Psoas muscle (tissue), 8 donors: Measurements from ENCODE around the gene ASTN1. TPM values are rescaled to one million over a fixed set of nuclear protein-coding genes. Genes with fewer than 3 reads are reported as not detected.

ENCODE experiments used
- ATAC-seq, 4 donors: fragments of 200-7000 bp; cut with Tn5 transposase; one replicate each; pipeline ENCODE4 v1.9.1; 2020; ENCODE audit warnings: moderate library complexity in 3 of 4, mild to moderate bottlenecking in 2 of 4
- DNase-seq, 2 donors: peaks; one replicate each; pipeline ENCODE4 v3.0.0-alpha.2; 2020
- H3K27ac ChIP-seq: fragments of 200-600 bp; one replicate; pipeline ENCODE4 v1.8.0; 2022
- H3K27me3 ChIP-seq, 3 donors: fragments of 200-600 bp in 1 of 3; one replicate each; pipeline versions ENCODE4 v1.6.1 to v1.8.0; 2013 to 2022; ENCODE audit warnings: low read length in 2 of 3, mild to moderate bottlenecking in 2 of 3, moderate library complexity in 1 of 3; ENCODE audit not compliant: insufficient read depth in 3 of 3
- H3K36me3 ChIP-seq, 2 donors: fragments of 200-600 bp in 1 of 2; one replicate each; pipeline versions ENCODE4 v1.6.1 to v1.8.0; 2013 to 2022; ENCODE audit warnings: low read depth in 1 of 2, mild to moderate bottlenecking in 1 of 2, moderate library complexity in 1 of 2; ENCODE audit not compliant: insufficient read depth in 1 of 2
- H3K4me1 ChIP-seq: fragments of 200-600 bp; one replicate; pipeline ENCODE4 v1.8.0; 2022
- H3K4me3 ChIP-seq: fragments of 200-600 bp; one replicate; pipeline ENCODE4 v1.8.0; 2022; ENCODE audit warnings: mild to moderate bottlenecking
- H3K9me3 ChIP-seq: fragments of 200-600 bp; one replicate; pipeline ENCODE4 v1.8.0; 2022
- CTCF ChIP-seq: fragments of 200-600 bp; IDR thresholded peaks from one replicate; pipeline ENCODE4 v1.8.0; 2022; ENCODE audit warnings: antibody characterized with exemption
- WGBS, 3 donors: extraction: QIAGEN DNeasy Blood & Tissue Kit; methylation state at CpG; one replicate each; pipeline versions ENCODE4 v1.1.6 to v1.1.7; 2013; 5-methylcytosine and 5-hydroxymethylcytosine counted together
- intact Hi-C, 2 donors: fragments of 100-400 bp; cut with DNase I; formaldehyde crosslinking; loops; one replicate each; pipeline versions ENCODE4 v1.11.0 to v1.14.2; 2022
- polyA plus RNA-seq, 3 donors: library from polyadenylated mRNA; stranded (reverse); fragments of 200-250 nt; gene quantifications; one replicate each; pipeline ENCODE4 v1.2.3, GENCODE V29; 2013
- total RNA-seq, 4 donors: library from RNA; stranded (reverse); fragmentation: NEBNext Ultra II Directional in 2 of 4; extraction: Animal tissue kit (Norgen Biotek cat#: 25700) in 2 of 4; gene quantifications; one replicate each; pipeline versions ENCODE4 v1.2.1 to v1.2.4, GENCODE V29; 2021 to 2023
- donor health status: healthy with polysubstance abuse.
- donor health status: DM: no; HTN: no; CAD: no; lungs with moderate emphysema.
- donor health status: Bipolar disorder and iron deficiency.
- donor health status: healthy.
- donor health status: DM: yes; HTN: yes; CAD: no.
- donor health status: DM: no; HTN: no; CAD: no.
- donor health status: DM: no; HTN: no; CAD: no.
- donor health status: DM: yes; HTN: yes; CAD: no.

The ASTN1 gene
- total and polyA plus RNA-seq, 7 donors, result 0.03 to 0.51 (median 0.11) TPM; not detected in 1

- intact Hi-C loops, result no loop called here
- Histone ChIP-seq H3K4me1 (no peaks in the 10 kb centered on the region), H3K27me3 (peaks cover 0 to 3% (median 0%) of the 10 kb centered on the region in 3 donors), H3K9me3 (no peaks in the 10 kb centered on the region), H3K27ac (no peak overlapping the region), H3K4me3 (no peak overlapping the region), H3K36me3 (no peaks in the 10 kb centered on the region)
- no peak for DNase-seq
- 26 to 44% (median 39%) methylated on average over 3 of the region's 3 CpGs for WGBS, 3 donors
- no peak for TF ChIP-seq CTCF
- ATAC-seq, result no peak
These were observed 143.5 kb downstream of the ASTN1 start for GRCh38 chr1:177020851-177021589.

DNA sequence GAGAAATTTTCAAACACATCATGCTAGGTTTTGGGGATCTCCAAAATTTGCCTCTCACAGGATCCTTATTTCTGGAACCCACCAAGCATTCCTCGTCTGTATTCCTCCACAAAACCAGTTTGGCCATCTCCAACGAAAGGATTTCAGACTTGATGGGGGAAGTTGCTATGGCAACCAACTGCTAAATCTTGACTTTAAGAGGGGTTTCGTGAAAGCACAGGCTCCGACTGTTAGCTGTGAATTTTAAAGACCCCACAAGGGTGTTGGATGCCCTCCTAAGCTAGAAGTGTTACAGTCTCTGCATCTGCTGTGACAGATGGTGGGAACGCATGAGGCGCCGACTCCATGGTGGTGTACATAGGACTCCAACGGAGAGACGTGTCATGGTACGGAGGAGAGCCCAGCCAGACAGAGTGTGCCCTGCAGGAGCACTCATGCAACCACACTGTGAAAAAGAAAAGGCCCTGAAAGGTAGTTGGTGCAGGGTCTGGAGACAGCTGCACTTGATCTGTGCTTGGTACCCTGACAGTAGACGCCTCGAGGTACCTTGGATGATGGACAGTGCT, 147.1 kb downstream of the ASTN1 start:
- intact Hi-C loops, result no loop called here
- ATAC-seq, result no peak
- WGBS, 3 donors, result 84 to 87% (median 85%) methylated on average over 12 of the region's 12 CpGs
- peaks cover 0 to 3% (median 0%) of the 10 kb centered on the region in 3 donors for H3K27me3 ChIP-seq
- no peak for DNase-seq
- H3K36me3 ChIP-seq, result no peaks in the 10 kb centered on the region
- no peak overlapping the region for H3K27ac ChIP-seq
- H3K4me1 ChIP-seq, result no peaks in the 10 kb centered on the region
- no peak for TF ChIP-seq CTCF
- H3K9me3 ChIP-seq, result no peaks in the 10 kb centered on the region
- no peak overlapping the region for H3K4me3 ChIP-seq

- Histone ChIP-seq H3K36me3 (no peaks in the 10 kb centered on the region), H3K9me3 (no peaks in the 10 kb centered on the region), H3K27me3 (no peaks in the 10 kb centered on the region), H3K27ac (no peak overlapping the region), H3K4me3 (no peak overlapping the region), H3K4me1 (no peaks in the 10 kb centered on the region)
- ATAC-seq (no peak), DNase-seq (no peak)
- WGBS, 3 donors, result 66 to 72% (median 72%) methylated on average over 3 of the region's 3 CpGs
- no peak for TF ChIP-seq CTCF
- intact Hi-C loops, result no loop called here
These were observed 150.2 kb downstream of the ASTN1 start for GRCh38 chr1:177014325-177014724.

- no peaks in the 10 kb centered on the region for H3K4me1 ChIP-seq
- no peaks in the 10 kb centered on the region for H3K36me3 ChIP-seq
- H3K27me3 ChIP-seq, result peaks cover 0 to 2% (median 0%) of the 10 kb centered on the region in 3 donors
- no peak for TF ChIP-seq CTCF
- ATAC-seq (no peak), DNase-seq (no peak)
- no peaks in the 10 kb centered on the region for H3K9me3 ChIP-seq
- intact Hi-C loops, result no loop called here
- H3K4me3 ChIP-seq, result no peak overlapping the region
- H3K27ac ChIP-seq, result no peak overlapping the region
- WGBS, 3 donors, result 76 to 82% (median 79%) methylated on average over 2 of the region's 2 CpGs
These were observed 152.1 kb downstream of the ASTN1 start for GRCh38 chr1:177012342-177012925.
